ENCODE results near the gene KPNA1.
A peak's percentile ranks its signal among the peaks of the same experiment; 100 is the strongest.

The KPNA1 gene

DNA sequence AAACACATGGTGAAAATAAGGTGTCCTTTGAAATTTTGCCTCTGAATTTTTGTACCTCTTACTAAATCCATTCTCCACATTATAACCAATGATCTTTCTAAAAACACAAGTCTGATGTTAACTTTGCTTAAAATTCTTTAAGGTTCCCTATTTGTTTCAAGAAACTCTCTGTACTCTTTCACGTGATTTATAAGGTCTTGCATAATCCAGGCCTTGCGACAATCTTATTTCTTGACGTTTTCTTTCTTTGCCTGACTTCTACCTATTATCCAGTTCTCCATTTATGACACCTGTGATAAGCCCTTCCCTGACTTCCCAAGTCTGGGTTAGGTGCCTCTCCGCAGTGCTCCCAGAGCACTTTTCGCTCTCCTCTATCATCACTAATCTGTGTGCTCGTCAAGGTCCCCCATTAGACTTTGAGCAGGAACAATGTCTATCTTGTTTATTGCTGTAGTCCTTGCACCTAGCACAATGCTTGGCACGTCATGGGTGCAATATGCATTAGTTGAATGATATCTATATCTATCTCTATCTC, 24.3 kb upstream of the KPNA1 start:
- H3K4me3 ChIP-seq (ENCODE audit: low read length): no peak overlapping the region
- no peak for TF ChIP-seq ZNF274 (IDR thresholded peaks at IDR 0.05; ENCODE audit: low read depth, low read length)

DNA sequence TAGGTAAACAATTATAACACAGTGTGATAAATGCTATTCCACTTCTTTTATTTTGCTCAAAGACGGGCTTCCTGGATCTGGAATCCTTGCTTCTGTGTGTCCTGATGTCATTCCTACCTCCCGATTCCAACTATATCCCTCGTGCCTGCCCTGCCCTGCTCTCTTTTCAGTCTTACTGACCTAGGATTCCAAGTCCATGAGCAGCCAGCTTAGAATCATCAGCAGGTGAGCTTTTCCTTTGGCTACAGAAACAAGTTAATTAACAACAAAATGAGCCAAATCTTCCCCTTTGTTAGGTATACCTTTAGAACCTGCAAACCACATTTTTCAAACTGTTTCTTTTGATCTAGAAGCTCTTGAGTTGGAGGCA, 21.9 kb upstream of the KPNA1 start:
- no peak overlapping the region for H3K4me3 ChIP-seq (ENCODE audit: low read length)
- no peak for TF ChIP-seq ZNF274 (IDR thresholded peaks at IDR 0.05; ENCODE audit: low read depth, low read length)

GRCh38 chr3:122535964-122536631, 21.4 kb upstream of the KPNA1 start:
- TF ChIP-seq ZNF274 (IDR thresholded peaks at IDR 0.05; ENCODE audit: low read depth, low read length): no peak
- no peak overlapping the region for H3K4me3 ChIP-seq (ENCODE audit: low read length)

GRCh38 chr3:122533931-122534334, 19.2 kb upstream of the KPNA1 start:
- no peak for TF ChIP-seq ZNF274 (IDR thresholded peaks at IDR 0.05; ENCODE audit: low read depth, low read length)
- H3K4me3 ChIP-seq (ENCODE audit: low read length): no peak overlapping the region

DNA sequence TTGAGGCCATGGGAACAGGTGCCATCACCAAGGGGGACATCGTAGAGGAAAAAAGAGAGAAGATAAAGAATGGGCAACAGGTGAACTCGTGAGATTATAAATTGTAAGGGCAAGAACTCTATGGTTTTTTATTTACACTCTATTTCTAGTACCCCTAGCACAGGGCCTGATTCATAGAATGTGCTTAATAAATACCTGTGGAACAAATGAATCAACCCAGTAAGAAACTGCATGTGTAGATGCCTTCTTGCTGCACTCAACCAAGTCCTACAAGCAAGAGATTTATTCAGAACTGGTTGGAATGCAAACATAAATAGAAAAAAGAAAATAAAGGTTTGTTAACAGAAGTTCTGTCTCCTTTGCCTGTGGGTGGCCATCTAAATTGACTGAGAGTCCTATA, 18.7 kb upstream of the KPNA1 start:
- H3K4me3 ChIP-seq (ENCODE audit: low read length): no peak overlapping the region
- TF ChIP-seq ZNF274 (IDR thresholded peaks at IDR 0.05; ENCODE audit: low read depth, low read length): no peak

- TF ChIP-seq ZNF274 (IDR thresholded peaks at IDR 0.05; ENCODE audit: low read depth, low read length): no peak
- no peak overlapping the region for H3K4me3 ChIP-seq (ENCODE audit: low read length)
These were observed 15.4 kb upstream of the KPNA1 start for GRCh38 chr3:122530164-122530563.

- TF ChIP-seq ZNF274 (IDR thresholded peaks at IDR 0.05; ENCODE audit: low read depth, low read length): no peak
- H3K4me3 ChIP-seq (ENCODE audit: low read length): no peak overlapping the region
These were observed 8.6 kb upstream of the KPNA1 start for GRCh38 chr3:122523317-122523716.

GRCh38 chr3:122520861-122521260, 6.1 kb upstream of the KPNA1 start:
- H3K4me3 ChIP-seq (ENCODE audit: low read length): no peak overlapping the region
- TF ChIP-seq ZNF274 (IDR thresholded peaks at IDR 0.05; ENCODE audit: low read depth, low read length): no peak

DNA sequence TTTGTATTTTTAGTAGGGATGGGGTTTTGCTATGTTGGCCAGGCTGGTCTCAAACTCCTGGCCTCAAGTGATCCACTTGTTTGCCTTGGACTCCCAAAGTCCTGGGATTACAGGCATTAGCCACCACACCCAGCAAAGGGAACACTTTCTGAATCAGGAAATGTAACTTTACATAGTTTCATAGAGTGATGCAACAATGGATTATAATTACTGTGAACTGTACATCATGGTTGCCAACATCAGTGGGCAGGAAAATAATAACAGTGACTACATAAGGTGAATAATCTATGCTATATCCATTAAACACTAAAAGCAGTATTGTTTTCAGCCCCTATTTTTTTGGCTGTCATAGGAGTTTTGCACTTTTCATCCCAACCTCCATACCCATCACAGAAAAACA, 5.0 kb upstream of the KPNA1 start:
- H3K4me3 ChIP-seq (ENCODE audit: low read length): no peak overlapping the region
- TF ChIP-seq ZNF274 (IDR thresholded peaks at IDR 0.05; ENCODE audit: low read depth, low read length): no peak

- H3K4me3 ChIP-seq (ENCODE audit: low read length): no peak overlapping the region
- TF ChIP-seq ZNF274 (IDR thresholded peaks at IDR 0.05; ENCODE audit: low read depth, low read length): no peak
These were observed 2.2 kb upstream of the KPNA1 start for GRCh38 chr3:122516846-122517360.

- TF ChIP-seq ZNF274 (IDR thresholded peaks at IDR 0.05; ENCODE audit: low read depth, low read length): no peak
- no peak overlapping the region for H3K4me3 ChIP-seq (ENCODE audit: low read length)
These were observed 1.1 kb upstream of the KPNA1 start for GRCh38 chr3:122515870-122516269.

DNA sequence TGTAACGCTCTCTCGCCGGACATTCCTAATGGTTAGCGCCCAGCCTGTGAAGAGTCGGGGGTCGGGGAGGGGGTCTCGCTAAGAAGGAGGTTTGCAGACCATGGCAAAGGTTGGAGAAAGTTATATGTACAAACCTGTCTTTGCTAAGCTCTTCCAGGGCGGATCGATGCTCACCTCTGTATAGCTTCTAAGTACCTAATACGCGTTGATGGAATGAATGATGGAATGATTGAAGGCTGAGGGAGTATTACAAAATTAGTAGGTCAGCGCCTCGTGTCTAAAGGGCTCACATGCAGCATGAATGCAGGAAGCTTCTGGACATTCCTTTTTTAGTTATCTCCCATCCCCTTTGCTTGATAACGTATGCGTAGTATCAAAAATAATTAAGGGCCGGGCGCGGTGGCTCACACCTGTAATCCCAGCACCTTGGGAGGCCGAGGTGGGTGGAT, 305 bp upstream of the KPNA1 start:
- TF ChIP-seq ZNF274 (IDR thresholded peaks at IDR 0.05; ENCODE audit: low read depth, low read length): no peak
- peak overlapping the region; percentile 89; the same call in 1 of the 2 replicates for H3K4me3 ChIP-seq (ENCODE audit: low read length)

DNA sequence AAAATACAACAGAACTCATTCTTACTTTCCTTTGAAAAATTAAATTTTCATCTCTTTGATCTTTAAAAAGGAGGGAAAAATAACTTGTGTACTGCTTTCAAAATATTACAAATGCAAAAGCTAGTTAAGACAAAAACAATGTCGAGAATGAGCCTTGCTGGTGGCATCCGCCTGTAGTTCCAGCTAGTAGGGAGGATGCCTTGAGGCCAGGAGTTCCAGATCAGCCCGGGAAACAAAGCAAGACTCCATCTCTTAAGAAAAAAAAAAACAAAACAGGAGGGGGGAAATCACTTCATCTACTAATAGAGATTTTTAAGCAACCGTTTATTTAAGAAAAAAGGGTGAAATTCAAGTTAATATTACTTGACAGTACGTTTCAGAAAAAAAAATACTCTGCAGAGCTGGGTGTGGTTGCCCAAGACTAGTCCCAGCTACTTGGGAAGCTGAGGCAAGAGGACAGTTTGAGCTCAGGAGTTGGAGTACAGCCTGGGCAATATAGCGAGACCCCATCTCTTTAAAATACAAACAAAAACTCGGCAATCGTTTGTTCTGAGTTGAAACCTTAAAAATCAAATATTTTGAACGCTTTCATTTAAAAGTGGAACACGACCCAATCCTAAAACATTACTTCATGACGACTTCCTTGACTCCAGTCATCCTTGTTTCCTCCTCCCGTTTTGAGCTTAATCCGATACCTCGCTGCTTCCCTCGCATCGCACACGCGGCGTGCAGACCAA, 1.2 kb downstream of the KPNA1 start:
- H3K4me3 ChIP-seq (ENCODE audit: low read length): peak overlapping the region; percentile 89
- TF ChIP-seq ZNF274 (IDR thresholded peaks at IDR 0.05; ENCODE audit: low read depth, low read length): no peak

- H3K4me3 ChIP-seq (ENCODE audit: low read length): no peak overlapping the region
- TF ChIP-seq ZNF274 (IDR thresholded peaks at IDR 0.05; ENCODE audit: low read depth, low read length): no peak
These were observed 2.5 kb downstream of the KPNA1 start for GRCh38 chr3:122512284-122512683.

Data from GM08714 (cell line).